ENCODE data around the gene TIMP4. TPM values are rescaled to one million over a fixed set of nuclear protein-coding genes. Genes with fewer than 3 reads are reported as not detected.

The TIMP4 gene
- total RNA-seq (2022; extraction: Qiagen RNA extraction; ENCODE audit: low read depth) = 10.4 to 13.4 TPM (median 11.3 TPM) in 5 replicates

DNA sequence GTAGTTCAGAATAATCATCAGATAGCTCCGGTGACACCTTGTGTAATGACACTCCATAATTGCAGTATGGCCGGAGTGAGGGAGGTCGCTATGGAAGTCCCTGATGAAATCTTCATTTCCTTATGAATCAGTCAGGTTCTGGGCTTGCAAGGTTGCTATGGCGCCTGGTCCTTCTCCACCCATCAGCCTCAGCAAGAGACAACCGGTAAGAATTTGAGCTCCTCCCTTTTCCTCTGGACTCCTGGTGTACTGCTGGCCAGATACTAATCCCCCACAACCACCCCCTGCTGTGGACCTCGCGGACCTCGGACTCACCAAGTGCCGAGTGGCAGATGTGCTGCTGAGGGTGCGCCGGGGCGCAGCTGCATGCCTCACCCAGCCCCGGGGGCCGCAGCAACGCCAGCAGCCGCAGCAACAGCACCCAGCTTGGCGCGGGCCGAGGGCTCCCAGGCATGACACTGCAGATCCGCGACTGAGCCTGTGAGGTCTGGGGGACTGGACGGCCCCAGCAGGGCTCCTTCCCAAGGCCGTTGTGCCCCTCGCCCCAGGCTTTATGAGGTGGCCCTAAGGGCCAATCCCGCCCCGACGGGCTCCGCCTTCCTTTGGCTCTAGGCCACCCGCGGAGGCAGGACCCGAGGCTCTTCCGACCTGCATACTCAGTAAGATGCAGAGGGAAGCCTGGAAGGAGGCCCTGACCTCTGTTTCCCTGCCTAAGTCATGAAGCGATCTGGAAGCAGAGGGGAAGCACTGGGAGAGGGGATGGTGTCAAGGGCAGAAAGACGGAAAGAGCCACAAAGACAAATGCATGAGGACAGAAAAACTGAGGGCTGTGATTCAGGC is at the start of gene TIMP4:
TSS of gene TIMP4 (minus strand) at position 526 of the 840 bp plus-strand sequence. CDS start at position 454, 72 bp downstream.

Other genes with a start within 250 kb of the TIMP4 start
- gene SYN2, start 154.5 kb downstream of the TIMP4 start, total RNA-seq (2022; extraction: Qiagen RNA extraction; ENCODE audit: low read depth) = 0.13 to 0.21 TPM (median 0.15 TPM) in 5 replicates
- gene PPARG, start 130.2 kb upstream of the TIMP4 start, total RNA-seq (2022; extraction: Qiagen RNA extraction; ENCODE audit: low read depth) = 37.6 to 40.8 TPM (median 38.3 TPM) in 5 replicates

All from A549 treated with RU486 at 1 μM for 4 hours (cell line).